HG03342 (cell line): ENCODE results near the gene BCL2A1.
"Not testable (repeated sequence)": the region's sequence is repeated elsewhere in the genome, so short reads cannot be mapped to it uniquely, and the experiment has no call there.

ENCODE experiments used
- ATAC-seq: cut with Tn5 transposase; IDR thresholded peaks from one replicate; pipeline ENCODE4 v1.9.1; 2021; ENCODE audit warnings: mild to moderate bottlenecking, moderate library complexity; ENCODE audit not compliant: unreplicated experiment

Gene BCL2A1

GRCh38 chr15:79989682-79990081, 18.7 kb upstream of the BCL2A1 start:
- ATAC-seq: no peak

GRCh38 chr15:79989183-79989582, 18.2 kb upstream of the BCL2A1 start:
- no peak for ATAC-seq

GRCh38 chr15:79988448-79989117, 17.6 kb upstream of the BCL2A1 start:
- ATAC-seq: no peak

- ATAC-seq: no peak
Observed at GRCh38 chr15:79987969-79988368, 17.0 kb upstream of the BCL2A1 start.

- no peak for ATAC-seq
Observed at GRCh38 chr15:79987569-79987955, 16.6 kb upstream of the BCL2A1 start.

- no peak for ATAC-seq
Observed at GRCh38 chr15:79981831-79982455, 10.9 kb upstream of the BCL2A1 start.

- peak; percentile 65 for ATAC-seq
Observed at GRCh38 chr15:79978655-79979514, 7.9 kb upstream of the BCL2A1 start.

- ATAC-seq: no peak
Observed at GRCh38 chr15:79978260-79978654, 7.3 kb upstream of the BCL2A1 start.

GRCh38 chr15:79977431-79978054, 6.5 kb upstream of the BCL2A1 start:
- ATAC-seq: peak; percentile 41

- no peak for ATAC-seq
Observed at GRCh38 chr15:79973456-79974195, 2.6 kb upstream of the BCL2A1 start.

GRCh38 chr15:79972863-79973262, 1.9 kb upstream of the BCL2A1 start:
- no peak for ATAC-seq

GRCh38 chr15:79970181-79970580, 815 bp downstream of the BCL2A1 start:
- ATAC-seq: no peak

GRCh38 chr15:79969146-79969545, 1.9 kb downstream of the BCL2A1 start:
- ATAC-seq: no peak

- ATAC-seq: no peak
Observed at GRCh38 chr15:79967298-79968182, 3.5 kb downstream of the BCL2A1 start.

GRCh38 chr15:79966634-79967297, 4.2 kb downstream of the BCL2A1 start:
- no peak for ATAC-seq

GRCh38 chr15:79965846-79966630, 5.0 kb downstream of the BCL2A1 start:
- ATAC-seq: no peak

- no peak for ATAC-seq
Observed at GRCh38 chr15:79964232-79964805, 6.7 kb downstream of the BCL2A1 start.

GRCh38 chr15:79962921-79963320, 8.1 kb downstream of the BCL2A1 start:
- not testable (repeated sequence) for ATAC-seq
